ENCODE results near the gene CTSL.
"Not testable (repeated sequence)": the region's sequence is repeated elsewhere in the genome, so short reads cannot be mapped to it uniquely, and the experiment has no call there.

The CTSL gene

DNA sequence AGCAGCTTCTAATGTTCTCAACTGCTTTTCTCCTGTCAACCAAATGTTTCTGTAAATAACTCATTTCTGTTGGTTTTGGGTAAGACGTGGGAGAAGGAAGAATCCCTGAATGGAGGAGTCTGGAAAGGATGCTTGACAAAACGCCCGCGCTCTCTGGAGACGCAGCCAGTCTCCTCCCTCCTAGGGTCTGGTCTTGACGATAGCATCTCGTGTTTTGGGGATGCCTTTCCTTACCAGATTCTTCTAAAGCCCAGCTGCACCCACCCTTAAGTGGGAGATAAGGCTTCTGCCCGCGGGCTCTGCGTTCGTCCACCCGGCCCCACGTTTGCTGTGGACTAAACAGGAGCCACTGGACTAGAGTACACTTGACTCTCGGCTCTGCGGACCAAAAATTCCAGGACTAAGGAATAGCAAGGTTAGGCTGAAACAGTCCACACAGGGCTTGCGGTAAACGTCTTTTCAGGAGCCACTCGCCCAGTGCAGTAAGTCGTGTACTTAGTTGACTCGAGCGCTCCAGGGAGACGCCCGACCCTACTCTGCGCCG, 491 bp upstream of the CTSL start:
- no peak overlapping the region for H3K27ac Mint-ChIP-seq
- H3K9me3 Mint-ChIP-seq = no peaks in the 10 kb centered on the region
- peak overlapping the region; percentile 81 for H3K4me3 Mint-ChIP-seq
- peaks cover 3% of the 10 kb centered on the region for H3K36me3 Mint-ChIP-seq (ENCODE audit: low read depth)
- H3K27me3 Mint-ChIP-seq (ENCODE audit: low read depth) = peaks cover 58% of the 10 kb centered on the region
- H3K4me1 Mint-ChIP-seq (ENCODE audit: low read depth) = peaks cover 4% of the 10 kb centered on the region

DNA sequence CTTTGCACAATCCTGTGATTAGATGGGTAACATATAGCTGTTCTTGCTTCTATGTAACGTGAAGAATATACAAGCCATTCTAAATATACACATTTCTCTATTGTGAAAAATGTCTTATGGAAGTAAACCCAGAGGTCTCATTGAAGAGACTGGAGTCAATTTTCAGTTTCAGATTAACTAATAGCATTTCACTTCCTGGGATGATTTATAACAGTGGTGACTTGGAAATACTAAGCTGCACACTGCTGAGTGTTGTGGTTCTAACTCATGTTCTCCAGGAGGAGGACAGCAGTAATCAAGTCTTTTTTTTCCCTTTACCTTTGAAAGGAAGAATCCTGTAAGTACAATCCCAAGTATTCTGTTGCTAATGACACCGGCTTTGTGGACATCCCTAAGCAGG, 3.3 kb downstream of the CTSL start:
- Mint-ChIP-seq H3K27me3 (ENCODE audit: low read depth) (peaks cover 37% of the 10 kb centered on the region), H3K36me3 (ENCODE audit: low read depth) (peaks cover 3% of the 10 kb centered on the region), H3K4me1 (ENCODE audit: low read depth) (peaks cover 4% of the 10 kb centered on the region), H3K4me3 (no peak overlapping the region), H3K27ac (no peak overlapping the region), H3K9me3 (no peaks in the 10 kb centered on the region)

DNA sequence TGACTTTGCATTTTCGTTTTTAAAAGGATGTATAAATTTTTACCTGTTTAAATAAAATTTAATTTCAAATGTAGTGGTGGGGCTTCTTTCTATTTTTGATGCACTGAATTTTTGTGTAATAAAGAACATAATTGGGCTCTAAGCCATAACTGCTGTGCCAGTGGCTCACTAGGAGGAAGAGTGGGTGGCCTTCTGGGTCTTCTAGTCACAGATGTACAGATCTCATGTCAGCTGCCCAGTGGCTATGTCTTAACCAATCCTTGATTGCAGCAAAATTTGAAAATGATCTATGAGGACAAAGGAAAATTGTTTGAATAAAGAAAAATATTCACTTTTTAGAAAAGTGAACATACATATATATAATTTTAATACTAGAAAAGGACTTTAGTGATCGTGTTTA, 5.4 kb downstream of the CTSL start:
- Mint-ChIP-seq H3K27me3 (ENCODE audit: low read depth) (peaks cover 19% of the 10 kb centered on the region), H3K27ac (no peak overlapping the region), H3K36me3 (ENCODE audit: low read depth) (peaks cover 1% of the 10 kb centered on the region), H3K9me3 (no peaks in the 10 kb centered on the region), H3K4me3 (no peak overlapping the region), H3K4me1 (ENCODE audit: low read depth) (peaks cover 2% of the 10 kb centered on the region)

DNA sequence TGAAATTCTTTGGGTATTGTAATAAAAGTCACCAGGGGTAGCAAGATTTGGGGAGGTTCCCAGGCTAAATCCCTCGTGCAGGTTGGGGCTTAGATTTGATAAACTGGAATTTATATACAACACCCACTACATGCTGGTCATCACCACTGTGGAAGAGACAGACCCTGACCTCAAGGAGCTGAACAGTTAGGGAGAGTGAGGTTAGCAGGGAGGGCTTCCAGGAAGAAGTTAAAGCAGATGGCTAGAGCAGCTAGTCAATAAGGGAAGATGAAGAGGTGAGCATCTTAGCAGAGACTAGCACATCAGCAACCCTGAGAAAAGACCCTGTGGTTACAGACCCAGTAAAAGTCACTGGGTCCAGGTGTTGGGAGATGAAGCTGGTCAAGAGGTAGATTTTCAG, 6.4 kb downstream of the CTSL start:
- Mint-ChIP-seq H3K9me3 (no peaks in the 10 kb centered on the region), H3K27me3 (ENCODE audit: low read depth) (peaks cover 12% of the 10 kb centered on the region), H3K36me3 (ENCODE audit: low read depth) (peaks cover 1% of the 10 kb centered on the region), H3K4me1 (ENCODE audit: low read depth) (no peaks in the 10 kb centered on the region), H3K4me3 (no peak overlapping the region), H3K27ac (no peak overlapping the region)

DNA sequence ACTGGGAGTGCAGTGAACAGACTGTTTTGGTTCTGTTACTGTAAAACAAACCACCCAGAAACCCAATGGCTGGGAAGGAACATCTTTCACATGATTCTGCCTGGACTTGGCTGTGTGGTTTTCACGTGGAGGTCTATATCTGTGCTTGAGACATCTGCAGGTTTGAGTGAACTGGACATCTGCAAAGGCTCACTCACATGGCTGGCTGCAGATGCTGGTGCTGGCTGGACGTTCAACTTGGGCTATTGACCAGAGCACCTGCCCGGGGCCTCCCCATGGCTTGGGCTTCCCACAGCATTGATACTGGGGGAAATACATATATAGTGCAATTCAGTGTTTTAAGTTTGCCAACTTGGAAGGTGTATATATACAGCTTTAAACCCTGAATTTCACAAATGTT, 6.8 kb downstream of the CTSL start:
- no peaks in the 10 kb centered on the region for H3K4me1 Mint-ChIP-seq (ENCODE audit: low read depth)
- H3K27me3 Mint-ChIP-seq (ENCODE audit: low read depth) = peaks cover 8% of the 10 kb centered on the region

DNA sequence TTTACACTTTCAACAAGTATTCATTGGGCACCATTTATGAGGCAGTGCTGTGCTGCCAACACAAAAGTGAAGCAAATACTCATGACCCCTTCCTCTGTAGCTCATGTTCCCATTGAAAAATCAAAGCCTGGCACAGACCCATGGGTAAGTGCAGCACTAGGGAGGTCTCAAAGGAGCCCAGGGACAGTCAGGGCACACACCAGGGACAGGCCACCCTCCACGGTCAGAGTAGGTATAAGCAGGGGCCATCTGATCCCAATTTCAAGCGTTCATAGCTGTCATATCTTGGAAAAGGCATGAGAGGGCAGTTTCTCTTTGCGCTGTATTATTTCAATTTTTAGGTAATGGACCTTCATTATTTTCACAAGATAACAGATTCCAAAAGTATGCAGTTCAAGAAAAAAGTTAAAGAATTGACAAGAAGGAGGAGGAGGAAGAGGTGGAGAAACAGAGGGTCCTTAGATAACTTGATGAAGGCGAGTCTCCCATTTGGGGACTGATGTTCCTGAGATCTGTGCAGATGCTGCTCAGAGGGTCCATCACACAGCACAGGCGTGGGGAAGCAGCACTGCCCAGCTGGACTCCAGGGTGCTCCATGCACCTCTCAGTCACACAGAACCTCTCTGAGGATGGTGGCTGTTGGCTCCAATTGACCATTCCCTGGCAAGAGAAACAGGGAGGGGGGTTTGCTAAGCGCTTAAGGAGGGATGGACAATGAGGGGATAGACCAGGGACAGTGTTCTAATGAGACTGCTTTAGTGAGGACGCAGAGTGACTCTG, 7.5 kb downstream of the CTSL start:
- Mint-ChIP-seq H3K27me3 (ENCODE audit: low read depth) (peaks cover 5% of the 10 kb centered on the region), H3K27ac (no peak overlapping the region), H3K4me3 (no peak overlapping the region), H3K9me3 (no peaks in the 10 kb centered on the region), H3K36me3 (ENCODE audit: low read depth) (no peaks in the 10 kb centered on the region), H3K4me1 (ENCODE audit: low read depth) (no peaks in the 10 kb centered on the region)

More for the DNA sequence above, 6.8 kb downstream of the CTSL start:
- H3K36me3 Mint-ChIP-seq (ENCODE audit: low read depth) = peaks cover 1% of the 10 kb centered on the region
- H3K27ac Mint-ChIP-seq = no peak overlapping the region
- no peak overlapping the region for H3K4me3 Mint-ChIP-seq
- H3K9me3 Mint-ChIP-seq = no peaks in the 10 kb centered on the region

DNA sequence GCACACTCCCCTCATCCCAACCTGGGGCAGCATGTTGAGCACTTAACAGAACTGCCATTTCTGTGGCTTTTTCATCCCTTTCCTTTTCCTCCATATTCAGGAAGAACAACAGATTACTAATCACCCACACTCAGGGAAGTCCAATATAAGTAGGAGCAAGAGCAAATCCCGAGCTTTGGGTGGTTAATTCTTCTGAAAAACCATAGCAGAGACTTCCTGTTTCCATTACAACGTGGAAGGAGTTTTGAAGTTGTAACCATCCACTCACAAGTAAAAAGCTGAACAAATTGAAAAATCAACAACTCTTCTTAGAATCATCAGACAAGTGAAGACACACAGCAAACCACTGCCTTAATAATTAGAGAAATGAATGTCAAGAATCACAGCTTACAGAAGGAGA, 8.2 kb downstream of the CTSL start:
- no peaks in the 10 kb centered on the region for H3K4me1 Mint-ChIP-seq (ENCODE audit: low read depth)
- H3K27ac Mint-ChIP-seq = no peak overlapping the region
- H3K9me3 Mint-ChIP-seq = no peaks in the 10 kb centered on the region
- H3K4me3 Mint-ChIP-seq = no peak overlapping the region
- H3K27me3 Mint-ChIP-seq (ENCODE audit: low read depth) = peaks cover 5% of the 10 kb centered on the region
- H3K36me3 Mint-ChIP-seq (ENCODE audit: low read depth) = no peaks in the 10 kb centered on the region

DNA sequence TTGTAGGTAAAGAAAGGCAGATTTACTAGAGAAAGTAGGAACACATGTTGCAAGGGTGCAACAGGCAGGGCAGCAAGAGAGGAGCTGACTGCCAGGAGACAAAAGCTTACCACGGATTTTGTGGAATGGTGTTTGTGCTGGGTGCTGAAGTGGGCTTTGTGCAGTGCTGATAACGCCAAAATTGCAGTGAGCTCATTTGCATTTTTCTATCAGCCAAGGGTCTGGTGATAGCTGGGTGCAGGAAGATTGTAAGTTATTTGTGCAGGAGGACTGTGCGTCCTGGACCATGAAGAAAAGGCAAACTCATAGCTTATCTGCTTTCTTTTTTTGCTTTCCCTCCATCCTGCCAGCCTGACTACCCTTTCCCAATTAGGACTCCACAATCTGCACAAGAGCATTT, 13.6 kb downstream of the CTSL start:
- Mint-ChIP-seq H3K27me3 (ENCODE audit: low read depth) (peaks cover 24% of the 10 kb centered on the region), H3K4me3 (no peak overlapping the region), H3K9me3 (peaks cover 4% of the 10 kb centered on the region), H3K4me1 (ENCODE audit: low read depth) (no peaks in the 10 kb centered on the region), H3K27ac (no peak overlapping the region), H3K36me3 (ENCODE audit: low read depth) (no peaks in the 10 kb centered on the region)

DNA sequence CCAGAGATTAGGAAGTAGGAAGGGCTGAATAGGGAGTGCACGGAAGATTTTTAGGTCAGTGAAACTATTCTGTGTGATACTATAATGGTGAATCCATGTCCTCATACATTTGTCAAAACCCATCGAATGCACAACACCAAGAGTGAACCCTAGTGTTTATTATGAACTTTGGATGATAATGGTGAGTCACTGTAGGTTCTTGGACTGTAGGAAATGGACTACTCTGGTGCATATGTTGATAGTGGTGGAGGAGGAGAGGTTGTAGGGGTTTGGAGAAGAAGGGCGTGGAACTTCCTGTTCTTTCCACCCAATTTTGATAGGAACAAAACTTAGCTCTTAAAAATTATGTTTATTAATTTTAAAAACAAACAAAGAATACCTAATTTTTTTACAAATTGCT, 14.3 kb downstream of the CTSL start:
- no peak overlapping the region for H3K4me3 Mint-ChIP-seq

DNA sequence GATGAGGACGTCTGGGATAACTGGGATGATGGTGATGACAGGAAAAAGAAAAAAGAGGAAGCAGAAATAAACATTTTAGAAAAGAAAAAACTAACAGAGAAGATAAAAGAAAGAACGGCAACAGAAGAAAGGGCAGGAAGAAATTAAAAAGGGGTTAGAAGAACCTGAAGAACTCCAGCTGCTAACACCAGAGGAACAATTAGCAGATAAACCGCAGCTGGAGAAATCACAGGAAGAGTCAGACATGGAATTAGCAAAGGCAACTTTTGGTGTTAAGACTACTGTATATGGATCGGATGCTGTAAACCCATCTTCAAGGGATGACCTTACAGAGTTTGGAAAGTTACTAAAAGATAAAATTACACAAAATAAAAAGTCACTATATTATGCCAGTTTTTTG, 15.4 kb downstream of the CTSL start:
- peaks cover 27% of the 10 kb centered on the region for H3K27me3 Mint-ChIP-seq (ENCODE audit: low read depth)
- no peaks in the 10 kb centered on the region for H3K36me3 Mint-ChIP-seq (ENCODE audit: low read depth)
- no peak overlapping the region for H3K4me3 Mint-ChIP-seq
- H3K9me3 Mint-ChIP-seq = peaks cover 4% of the 10 kb centered on the region
- H3K27ac Mint-ChIP-seq = no peak overlapping the region
- H3K4me1 Mint-ChIP-seq (ENCODE audit: low read depth) = no peaks in the 10 kb centered on the region

More for the DNA sequence above, 14.3 kb downstream of the CTSL start:
- H3K4me1 Mint-ChIP-seq (ENCODE audit: low read depth) = no peaks in the 10 kb centered on the region
- peaks cover 24% of the 10 kb centered on the region for H3K27me3 Mint-ChIP-seq (ENCODE audit: low read depth)
- H3K27ac Mint-ChIP-seq = no peak overlapping the region
- H3K36me3 Mint-ChIP-seq (ENCODE audit: low read depth) = no peaks in the 10 kb centered on the region
- H3K9me3 Mint-ChIP-seq = peaks cover 4% of the 10 kb centered on the region

DNA sequence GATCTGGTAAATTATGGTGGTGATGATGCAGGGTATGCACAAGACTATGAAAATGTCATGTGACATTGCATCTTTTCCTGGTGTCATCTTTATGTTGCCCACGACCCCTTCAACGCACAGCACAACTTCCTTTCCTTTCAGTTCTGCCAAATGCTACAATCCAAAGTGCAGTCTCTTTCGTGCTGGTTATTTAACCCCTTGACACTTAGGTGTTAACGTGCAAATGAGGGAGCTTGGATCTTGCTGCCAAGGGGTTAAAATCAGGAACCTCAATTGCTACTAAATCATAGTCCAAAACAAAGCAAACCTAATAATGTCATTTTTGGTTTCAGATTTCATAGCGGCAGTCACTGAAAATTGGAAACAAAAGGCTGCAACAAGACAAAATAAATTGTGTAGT, 16.0 kb downstream of the CTSL start:
- H3K4me1 Mint-ChIP-seq (ENCODE audit: low read depth) = no peaks in the 10 kb centered on the region
- no peaks in the 10 kb centered on the region for H3K36me3 Mint-ChIP-seq (ENCODE audit: low read depth)
- no peak overlapping the region for H3K4me3 Mint-ChIP-seq
- H3K27ac Mint-ChIP-seq = no peak overlapping the region
- H3K9me3 Mint-ChIP-seq = peaks cover 4% of the 10 kb centered on the region
- peaks cover 29% of the 10 kb centered on the region for H3K27me3 Mint-ChIP-seq (ENCODE audit: low read depth)

DNA sequence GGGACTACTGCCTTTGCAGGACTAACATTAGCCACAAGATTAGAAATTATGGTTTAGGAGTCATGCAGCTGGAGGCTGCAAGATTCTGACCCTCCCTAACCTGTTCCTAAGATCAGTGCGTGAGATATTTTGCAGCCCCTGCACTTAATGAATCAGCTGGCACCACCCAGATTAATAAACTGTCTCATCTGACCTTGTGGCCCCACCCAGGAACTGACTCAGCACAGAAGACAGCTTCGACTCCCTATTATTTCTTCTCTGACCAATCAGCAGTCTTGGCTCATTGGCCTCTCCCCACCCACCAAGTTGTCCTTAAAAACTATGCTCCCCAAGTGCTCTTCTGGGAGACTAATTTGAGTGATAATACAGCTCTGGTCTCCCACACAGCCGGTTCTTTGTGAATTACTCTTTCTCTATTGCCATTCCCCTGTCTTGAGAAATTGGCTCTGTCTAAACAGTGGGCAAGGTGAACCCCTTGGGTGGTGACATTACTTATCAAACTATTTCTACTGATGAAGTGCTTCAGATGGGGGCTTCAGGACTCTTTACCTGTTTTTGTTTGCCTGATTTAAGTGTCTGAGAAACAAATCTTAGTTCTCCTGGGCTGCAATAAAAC, 17.0 kb downstream of the CTSL start:
- peaks cover 4% of the 10 kb centered on the region for H3K9me3 Mint-ChIP-seq
- peaks cover 29% of the 10 kb centered on the region for H3K27me3 Mint-ChIP-seq (ENCODE audit: low read depth)
- H3K36me3 Mint-ChIP-seq (ENCODE audit: low read depth) = no peaks in the 10 kb centered on the region
- H3K27ac Mint-ChIP-seq = no peak overlapping the region
- H3K4me1 Mint-ChIP-seq (ENCODE audit: low read depth) = no peaks in the 10 kb centered on the region
- no peak overlapping the region for H3K4me3 Mint-ChIP-seq

DNA sequence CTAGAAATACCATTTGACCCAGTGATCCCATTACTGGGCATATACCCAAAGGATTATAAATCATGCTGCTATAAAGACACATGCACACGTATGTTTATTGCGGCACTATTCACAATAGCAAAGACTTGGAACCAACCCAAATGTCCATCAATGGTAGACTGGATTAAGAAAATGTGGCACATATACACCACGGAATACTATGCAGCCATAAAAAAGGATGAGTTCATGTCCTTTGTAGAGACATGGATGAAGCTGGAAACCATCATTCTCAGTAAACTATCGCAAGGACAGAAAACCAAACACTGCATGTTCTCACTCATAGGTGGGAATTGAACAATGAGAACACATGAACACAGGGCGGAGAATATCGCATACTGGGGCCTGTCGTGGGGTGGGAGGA, 18.3 kb downstream of the CTSL start:
- H3K4me1 Mint-ChIP-seq (ENCODE audit: low read depth); H3K4me3 Mint-ChIP-seq; H3K36me3 Mint-ChIP-seq (ENCODE audit: low read depth); H3K9me3 Mint-ChIP-seq; H3K27ac Mint-ChIP-seq: not testable (repeated sequence)
- peaks cover 36% of the 10 kb centered on the region for H3K27me3 Mint-ChIP-seq (ENCODE audit: low read depth)

DNA sequence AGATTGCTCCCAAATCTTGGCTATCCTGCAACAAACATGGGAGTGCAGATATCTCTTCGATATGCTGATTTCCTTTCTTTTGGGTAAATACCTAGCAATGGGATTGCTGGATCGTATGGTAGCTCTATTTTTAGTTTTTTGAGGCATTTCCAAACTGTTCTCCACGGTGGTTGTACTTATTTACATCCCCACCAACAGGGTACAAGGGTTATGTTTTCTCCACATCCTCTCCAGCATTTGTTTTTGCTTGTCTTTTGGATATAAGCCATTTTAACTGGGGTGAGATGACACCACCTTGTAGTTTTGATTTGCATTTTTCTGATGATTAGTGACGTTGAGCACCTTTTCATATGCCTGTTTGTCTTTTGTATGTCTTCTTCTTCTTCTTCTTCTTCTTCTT, 20.3 kb downstream of the CTSL start:
- H3K36me3 Mint-ChIP-seq (ENCODE audit: low read depth) = no peaks in the 10 kb centered on the region
- H3K4me1 Mint-ChIP-seq (ENCODE audit: low read depth) = no peaks in the 10 kb centered on the region
- peaks cover 4% of the 10 kb centered on the region for H3K9me3 Mint-ChIP-seq
- H3K4me3 Mint-ChIP-seq = no peak overlapping the region
- H3K27ac Mint-ChIP-seq = no peak overlapping the region
- peaks cover 23% of the 10 kb centered on the region for H3K27me3 Mint-ChIP-seq (ENCODE audit: low read depth)

DNA sequence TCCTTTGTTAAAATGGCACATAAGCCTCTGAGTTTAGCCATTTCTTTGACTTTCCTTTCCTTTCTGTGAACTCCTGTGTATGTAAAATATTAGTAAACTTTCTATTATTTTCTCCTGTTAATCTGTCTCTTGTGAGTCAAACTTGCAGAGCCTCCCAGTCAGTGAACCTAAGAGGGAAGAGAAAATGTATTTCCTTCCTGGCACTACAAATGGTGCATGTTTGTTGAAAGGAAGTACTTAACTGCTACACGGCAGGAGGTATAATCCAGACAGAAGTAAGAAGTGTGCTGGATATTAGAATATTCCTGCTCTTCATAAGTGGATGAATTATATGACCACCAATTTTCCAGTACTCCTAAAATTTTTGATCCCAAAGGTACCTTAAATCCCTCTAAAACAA, 23.0 kb downstream of the CTSL start:
- Mint-ChIP-seq H3K4me1 (ENCODE audit: low read depth) (no peaks in the 10 kb centered on the region), H3K27me3 (ENCODE audit: low read depth) (peaks cover 12% of the 10 kb centered on the region), H3K9me3 (peaks cover 10% of the 10 kb centered on the region), H3K27ac (no peak overlapping the region), H3K36me3 (ENCODE audit: low read depth) (no peaks in the 10 kb centered on the region), H3K4me3 (no peak overlapping the region)
